Ascending aorta (tissue), 2 donors: ENCODE results near the gene TECPR2. TPM values are rescaled to one million over a fixed set of nuclear protein-coding genes. Genes with fewer than 3 reads are reported as not detected.
"Not testable (repeated sequence)": the region's sequence is repeated elsewhere in the genome, so short reads cannot be mapped to it uniquely, and the experiment has no call there.

Experiments used
- DNase-seq, 2 donors: peaks; one replicate each; pipeline ENCODE4 v3.0.0-alpha.2; 2019; ENCODE audit warnings: low spot score in 2 of 2
- H3K27ac ChIP-seq, 2 donors: fragments of 200-600 bp; sonication (generic); one replicate each; pipeline ENCODE4 v1.5.1; 2016 to 2017; ENCODE audit warnings: mild to moderate bottlenecking in 1 of 2
- H3K27me3 ChIP-seq: fragments of 200-600 bp; sonication (generic); one replicate; pipeline ENCODE4 v1.5.1; 2017
- H3K36me3 ChIP-seq, 2 donors: fragments of 200-600 bp; sonication (generic); one replicate each; pipeline ENCODE4 v1.5.1; 2016
- H3K4me1 ChIP-seq, 2 donors: fragments of 200-600 bp; sonication (generic); one replicate each; pipeline ENCODE4 v1.5.1; 2016 to 2017; ENCODE audit warnings: mild to moderate bottlenecking in 1 of 2
- H3K4me3 ChIP-seq, 2 donors: fragments of 200-600 bp; sonication (generic); one replicate each; pipeline ENCODE4 v1.5.1; 2016 to 2017; ENCODE audit warnings: mild to moderate bottlenecking in 1 of 2
- H3K9me3 ChIP-seq, 2 donors: fragments of 200-600 bp; sonication (generic); one replicate each; pipeline ENCODE4 v1.5.1; 2016
- intact Hi-C: fragments of 100-400 bp; cut with DNase I; formaldehyde crosslinking; loops from one replicate; pipeline ENCODE4 v1.15.1; 2023
- total RNA-seq: library from RNA; depleted of rRNA; stranded (reverse); fragments of >200 nt; gene quantifications from one replicate; pipeline ENCODE4 v1.1.0, GENCODE V29; 2016
- TF ChIP-seq, protein P1 (sequence below), 3 experiments: fragments of 200-600 bp in 2 of 3; fragments of 450-650 bp in 1 of 3; sonication (generic) in 2 of 3; IDR thresholded peaks; one replicate each; pipeline ENCODE4 v1.5.1; 2016 to 2019; ENCODE audit warnings: antibody characterized with exemption in 3 of 3, mild to moderate bottlenecking in 1 of 3, moderate library complexity in 1 of 3

The TECPR2 gene
- total RNA-seq, 1 donor from 2014 or later: 27.0 TPM

DNA sequence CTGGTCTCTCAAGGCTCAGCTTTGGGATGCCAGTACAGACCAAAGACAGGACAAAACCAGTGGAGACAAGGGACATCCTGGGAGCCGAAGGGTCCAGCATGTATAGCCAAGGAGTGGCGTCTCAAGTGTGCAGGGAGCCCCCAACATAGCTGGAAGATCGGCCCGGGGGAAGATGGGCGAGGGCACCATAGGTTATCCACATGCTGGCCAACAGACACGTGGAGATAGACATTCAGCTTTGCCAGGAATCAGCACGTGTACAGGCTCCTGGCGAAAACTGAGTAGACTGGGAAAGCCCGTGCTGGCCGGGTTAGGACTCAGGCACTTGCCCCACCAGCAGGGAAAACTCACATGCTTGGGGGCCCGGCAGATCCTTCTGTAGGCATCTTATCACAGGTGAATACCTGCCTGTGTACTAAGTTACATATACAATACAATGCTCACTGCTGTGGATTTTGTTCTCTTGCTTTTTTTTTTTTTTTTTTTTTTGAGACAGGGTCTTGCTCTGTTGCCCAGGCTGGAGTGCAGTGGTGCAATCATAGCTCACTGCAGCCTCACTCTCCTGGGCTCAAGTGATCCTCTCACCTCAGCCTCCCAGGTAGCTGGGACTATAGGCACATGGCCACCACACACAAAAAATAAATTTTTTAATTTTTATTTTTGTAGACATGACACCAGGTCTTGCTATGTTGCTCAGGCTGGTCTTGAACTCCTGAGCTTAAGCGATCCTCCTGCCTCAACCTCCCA is 152.4 kb downstream of the TECPR2 start:
- no peaks in the 10 kb centered on the region for H3K27me3 ChIP-seq
- no peak for DNase-seq
- TF ChIP-seq, protein P1, sequence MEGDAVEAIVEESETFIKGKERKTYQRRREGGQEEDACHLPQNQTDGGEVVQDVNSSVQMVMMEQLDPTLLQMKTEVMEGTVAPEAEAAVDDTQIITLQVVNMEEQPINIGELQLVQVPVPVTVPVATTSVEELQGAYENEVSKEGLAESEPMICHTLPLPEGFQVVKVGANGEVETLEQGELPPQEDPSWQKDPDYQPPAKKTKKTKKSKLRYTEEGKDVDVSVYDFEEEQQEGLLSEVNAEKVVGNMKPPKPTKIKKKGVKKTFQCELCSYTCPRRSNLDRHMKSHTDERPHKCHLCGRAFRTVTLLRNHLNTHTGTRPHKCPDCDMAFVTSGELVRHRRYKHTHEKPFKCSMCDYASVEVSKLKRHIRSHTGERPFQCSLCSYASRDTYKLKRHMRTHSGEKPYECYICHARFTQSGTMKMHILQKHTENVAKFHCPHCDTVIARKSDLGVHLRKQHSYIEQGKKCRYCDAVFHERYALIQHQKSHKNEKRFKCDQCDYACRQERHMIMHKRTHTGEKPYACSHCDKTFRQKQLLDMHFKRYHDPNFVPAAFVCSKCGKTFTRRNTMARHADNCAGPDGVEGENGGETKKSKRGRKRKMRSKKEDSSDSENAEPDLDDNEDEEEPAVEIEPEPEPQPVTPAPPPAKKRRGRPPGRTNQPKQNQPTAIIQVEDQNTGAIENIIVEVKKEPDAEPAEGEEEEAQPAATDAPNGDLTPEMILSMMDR (IDR thresholded peaks at IDR 0.05): no peak
- intact Hi-C loops: loop anchor here (5.0 kb wide), 2 partner anchors 153 to 568 kb away; partner anchors contain the start of genes CINP and TECPR2
- H3K9me3 ChIP-seq: no peaks in the 10 kb centered on the region
- no peak overlapping the region for H3K4me3 ChIP-seq
- H3K4me1 ChIP-seq: peaks cover 10% of the 10 kb centered on the region in 2 donors
- H3K36me3 ChIP-seq: no peaks in the 10 kb centered on the region
- H3K27ac ChIP-seq: no peak overlapping the region

DNA sequence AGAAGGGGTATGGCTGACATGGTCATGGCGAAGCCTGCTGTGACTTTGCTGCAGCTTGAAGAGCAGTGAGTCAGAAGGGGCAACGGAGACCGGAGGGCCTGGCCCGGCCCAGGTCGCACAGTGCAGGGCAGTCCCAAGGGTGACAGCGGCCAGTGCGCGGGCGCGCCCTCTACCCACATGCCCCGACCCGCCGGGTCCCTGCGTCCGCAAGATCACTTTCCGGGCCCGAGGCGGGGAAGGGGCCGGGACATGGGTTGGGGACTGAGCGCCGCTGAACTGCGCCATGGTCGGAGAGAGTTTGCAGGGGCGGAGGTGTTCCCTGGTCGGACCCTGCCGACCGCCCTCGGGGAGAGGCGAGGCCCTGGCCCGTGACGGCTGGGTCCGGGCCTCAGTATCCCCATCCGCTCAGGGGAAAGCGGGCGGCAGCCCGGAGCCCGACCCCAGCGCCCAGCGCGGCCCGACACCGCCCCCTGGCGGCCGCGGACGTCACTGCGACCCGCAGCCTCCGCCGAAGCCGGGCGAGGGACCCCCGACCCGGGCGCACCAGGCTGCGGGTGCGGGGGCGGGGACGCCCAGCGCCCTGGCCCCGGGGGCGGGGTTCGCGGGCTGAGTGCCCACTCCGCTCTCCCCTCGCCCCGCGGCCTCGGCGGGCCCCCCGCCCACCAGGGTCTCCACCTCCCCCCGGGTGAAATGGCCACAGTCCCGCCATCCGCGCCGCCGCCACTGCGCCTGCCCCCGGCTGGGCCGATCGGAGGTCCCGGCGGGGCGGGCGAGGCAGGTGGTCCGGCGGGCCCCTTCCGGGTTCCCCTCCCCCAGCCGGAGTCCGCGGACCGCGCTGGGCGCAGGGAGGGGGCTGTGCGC is 154.0 kb downstream of the TECPR2 start:
- no peak for DNase-seq
- H3K27me3 ChIP-seq: no peaks in the 10 kb centered on the region
- peaks cover 4 to 7% of the 10 kb centered on the region in 2 donors for H3K4me1 ChIP-seq
- peak overlapping the region; percentile 77 to 99 for H3K4me3 ChIP-seq
- H3K36me3 ChIP-seq: no peaks in the 10 kb centered on the region
- H3K9me3 ChIP-seq: no peaks in the 10 kb centered on the region
- TF ChIP-seq, protein P1 (IDR thresholded peaks at IDR 0.05): peak; percentile 59 to 99 (median 64)
- peak overlapping the region in 1 of 2 donors; percentile 6 for H3K27ac ChIP-seq
- intact Hi-C loops: loop anchor here (1.0 to 5.0 kb wide), 2 partner anchors 78 to 154 kb away; partner anchors contain the start of genes CINP and TECPR2

DNA sequence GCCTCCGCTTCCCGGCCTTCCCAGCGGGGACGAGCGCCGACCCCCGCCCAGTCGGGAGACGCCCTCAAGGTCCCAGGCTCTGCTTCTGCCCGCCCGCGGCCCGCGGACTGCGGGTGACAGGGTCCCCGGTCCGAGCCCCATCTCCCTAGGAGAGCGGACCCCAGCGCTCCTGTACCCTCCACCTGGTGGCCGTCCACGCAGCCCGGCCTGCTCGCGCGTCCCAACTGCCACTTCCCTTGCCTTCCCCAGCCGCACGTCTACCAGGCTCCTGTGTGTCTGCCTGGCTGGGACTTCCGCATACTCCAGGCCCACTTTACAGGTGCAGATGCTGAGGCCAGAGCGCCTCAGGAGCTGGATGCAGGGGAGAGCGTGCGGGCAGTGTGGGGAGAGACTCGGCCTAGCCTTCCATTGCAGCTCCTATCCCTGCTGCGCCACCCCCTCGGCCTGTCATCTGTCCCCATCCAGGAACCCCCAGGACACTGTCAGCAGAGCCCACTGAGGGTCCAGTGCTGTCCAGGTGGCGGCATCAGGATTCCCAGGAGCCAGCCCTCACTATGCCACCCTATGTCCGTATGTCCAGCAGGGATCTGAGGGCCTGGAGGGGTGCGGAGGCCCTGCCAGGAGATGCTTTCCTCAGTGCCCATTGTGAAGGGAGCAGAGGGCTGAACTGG is 154.8 kb downstream of the TECPR2 start:
- intact Hi-C loops: loop anchor here (1.0 to 5.0 kb wide), 2 partner anchors 79 to 155 kb away; partner anchors contain the start of genes CINP and TECPR2
- no peak for DNase-seq

DNA sequence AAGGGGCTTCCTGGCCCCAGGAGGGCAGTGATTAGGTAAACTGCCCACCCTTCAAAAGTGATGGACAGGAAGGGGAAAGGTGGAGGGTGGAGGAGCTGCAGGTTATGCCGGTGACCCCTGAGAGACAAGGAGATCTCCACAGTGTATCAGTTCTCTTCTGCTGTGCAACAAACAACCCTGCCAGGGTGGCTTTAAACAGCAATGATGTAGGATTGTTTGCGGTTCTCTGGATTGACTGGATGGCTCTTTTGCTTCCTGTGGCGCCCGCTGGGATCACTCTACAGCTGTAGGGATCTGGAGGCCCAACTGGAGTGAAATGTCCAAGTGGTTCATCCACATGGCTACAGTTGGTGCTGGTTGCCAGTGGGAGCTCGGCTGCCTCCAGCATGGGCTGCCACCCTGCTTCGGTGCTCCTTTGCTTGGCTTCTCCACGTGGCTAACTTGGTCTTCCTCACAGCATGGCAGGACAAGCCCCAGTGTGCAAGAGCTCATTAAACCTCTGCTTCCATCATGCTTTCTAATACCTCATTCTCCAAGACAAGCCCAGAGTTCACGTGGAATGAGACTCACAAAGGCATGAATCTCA is 155.4 kb downstream of the TECPR2 start:
- Histone ChIP-seq H3K36me3 (no peaks in the 10 kb centered on the region), H3K4me3 (no peak overlapping the region), H3K9me3 (no peaks in the 10 kb centered on the region), H3K27me3 (no peaks in the 10 kb centered on the region), H3K27ac (no peak overlapping the region), H3K4me1 (peaks cover 4 to 7% of the 10 kb centered on the region in 2 donors)
- intact Hi-C loops: loop anchor here (5.0 kb wide), 1 partner anchor 156 kb away; the partner anchor contains the start of genes CINP and TECPR2
- TF ChIP-seq, protein P1 (IDR thresholded peaks at IDR 0.05): no peak
- no peak for DNase-seq

More for the DNA sequence above, 154.8 kb downstream of the TECPR2 start:
- Histone ChIP-seq H3K27me3 (no peaks in the 10 kb centered on the region), H3K4me1 (peaks cover 4 to 7% of the 10 kb centered on the region in 2 donors), H3K9me3 (no peaks in the 10 kb centered on the region), H3K36me3 (no peaks in the 10 kb centered on the region), H3K27ac (peak overlapping the region in 1 of 2 donors; percentile 6), H3K4me3 (peak overlapping the region; percentile 77 to 99)
- TF ChIP-seq, protein P1 (IDR thresholded peaks at IDR 0.05): no peak

DNA sequence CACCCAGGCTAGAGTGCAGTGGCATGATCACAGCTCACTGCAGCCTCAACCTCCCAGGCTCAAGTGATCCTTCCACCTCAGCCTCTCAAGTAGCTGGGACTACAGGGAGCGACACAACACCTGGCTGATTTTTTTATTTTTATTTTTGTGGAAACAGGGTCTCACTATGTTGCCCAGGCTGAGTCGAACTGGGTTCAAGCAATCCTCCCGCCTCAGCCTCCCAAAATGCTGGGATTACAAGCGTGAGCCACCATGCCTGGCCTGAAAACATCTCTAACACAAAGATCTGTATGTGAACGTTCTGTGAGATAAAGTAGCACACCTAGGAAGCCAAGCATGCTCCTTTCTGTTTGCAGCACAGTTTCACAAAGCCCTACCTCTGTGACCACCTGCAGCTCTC is 157.0 kb downstream of the TECPR2 start:
- H3K4me1 ChIP-seq: peaks cover 4 to 13% of the 10 kb centered on the region in 2 donors
- not testable (repeated sequence) for H3K4me3 ChIP-seq, H3K9me3 ChIP-seq, DNase-seq, H3K27ac ChIP-seq, H3K36me3 ChIP-seq, H3K27me3 ChIP-seq
- intact Hi-C loops: loop anchor here (5.0 kb wide), 1 partner anchor 157 kb away; the partner anchor contains the start of genes CINP and TECPR2
